ENCODE results near the gene E2F2.
A peak's percentile ranks its signal among the peaks of the same experiment; 100 is the strongest.

E2F2 gene

DNA sequence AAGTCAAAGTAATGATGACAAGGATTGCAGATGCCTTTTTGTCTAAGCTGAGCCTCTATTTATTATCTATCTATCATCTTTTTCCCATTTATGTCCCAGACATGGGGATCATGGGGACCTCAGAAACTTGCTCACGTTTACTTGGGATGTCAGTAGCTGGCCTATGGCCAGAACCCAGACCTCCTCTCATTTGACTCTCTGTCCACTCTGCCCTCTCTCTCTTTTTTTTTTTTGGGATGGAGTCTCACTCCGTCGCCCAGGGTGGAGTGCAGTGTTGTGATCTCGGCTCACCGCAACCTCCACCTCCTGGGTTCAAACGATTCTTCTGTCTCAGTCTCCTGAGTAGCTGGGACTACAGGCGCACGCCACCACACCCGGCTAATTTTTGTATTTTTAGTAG, 32.0 kb upstream of the E2F2 start:
- no peak for DNase-seq (ENCODE audit: low spot score)

DNA sequence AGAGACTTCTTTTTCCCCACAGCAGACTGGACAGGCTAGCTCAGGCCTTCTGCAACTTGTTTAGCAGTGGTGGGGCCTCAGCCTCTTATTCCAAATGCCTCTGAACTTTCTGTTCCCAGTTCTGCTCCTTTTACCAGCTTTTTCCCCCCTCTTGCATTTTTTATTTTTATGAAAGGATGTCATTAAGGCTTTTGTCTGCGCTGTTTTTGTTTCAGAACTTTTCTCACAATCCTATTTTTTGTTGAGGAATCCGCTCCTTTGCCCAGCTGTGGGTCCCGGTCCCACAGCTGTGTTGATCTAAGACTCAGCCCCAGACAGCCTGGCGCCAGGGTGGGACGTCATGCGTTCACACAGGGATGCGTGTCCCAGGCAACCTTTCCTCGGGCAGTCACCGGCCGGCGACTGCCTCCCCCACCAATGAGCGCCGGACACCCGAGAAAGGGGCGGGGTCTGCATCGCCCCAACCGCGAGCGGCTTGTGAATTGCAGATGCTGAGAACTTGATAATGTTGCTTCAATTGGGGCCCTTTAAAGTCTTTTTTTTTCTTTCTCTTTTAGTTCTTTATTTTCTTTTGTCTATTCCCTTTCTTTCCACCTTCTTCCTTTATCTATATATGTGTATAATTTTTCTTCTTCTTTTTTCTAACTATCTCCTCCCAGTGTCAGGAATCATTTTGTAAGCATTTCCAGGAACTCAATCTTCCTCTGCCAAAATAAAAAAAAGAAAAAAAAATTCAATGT, 31.3 kb upstream of the E2F2 start:
- DNase-seq (ENCODE audit: low spot score) = peak; percentile 89

DNA sequence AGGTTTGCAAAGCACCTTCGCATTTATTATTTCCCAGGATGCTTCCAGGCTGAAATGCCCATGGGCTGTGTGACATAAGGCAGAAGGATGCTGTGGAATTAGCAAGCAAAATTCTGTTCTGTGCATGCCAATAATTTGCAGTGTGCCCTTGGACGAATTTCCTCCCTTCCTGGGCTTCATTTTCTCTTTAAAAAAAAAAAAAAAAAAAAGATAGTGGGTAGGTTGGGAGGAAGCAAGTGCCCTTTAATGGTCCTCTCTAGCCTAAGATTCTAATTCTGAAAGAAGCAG, 30.7 kb upstream of the E2F2 start:
- DNase-seq (ENCODE audit: low spot score) = no peak

DNA sequence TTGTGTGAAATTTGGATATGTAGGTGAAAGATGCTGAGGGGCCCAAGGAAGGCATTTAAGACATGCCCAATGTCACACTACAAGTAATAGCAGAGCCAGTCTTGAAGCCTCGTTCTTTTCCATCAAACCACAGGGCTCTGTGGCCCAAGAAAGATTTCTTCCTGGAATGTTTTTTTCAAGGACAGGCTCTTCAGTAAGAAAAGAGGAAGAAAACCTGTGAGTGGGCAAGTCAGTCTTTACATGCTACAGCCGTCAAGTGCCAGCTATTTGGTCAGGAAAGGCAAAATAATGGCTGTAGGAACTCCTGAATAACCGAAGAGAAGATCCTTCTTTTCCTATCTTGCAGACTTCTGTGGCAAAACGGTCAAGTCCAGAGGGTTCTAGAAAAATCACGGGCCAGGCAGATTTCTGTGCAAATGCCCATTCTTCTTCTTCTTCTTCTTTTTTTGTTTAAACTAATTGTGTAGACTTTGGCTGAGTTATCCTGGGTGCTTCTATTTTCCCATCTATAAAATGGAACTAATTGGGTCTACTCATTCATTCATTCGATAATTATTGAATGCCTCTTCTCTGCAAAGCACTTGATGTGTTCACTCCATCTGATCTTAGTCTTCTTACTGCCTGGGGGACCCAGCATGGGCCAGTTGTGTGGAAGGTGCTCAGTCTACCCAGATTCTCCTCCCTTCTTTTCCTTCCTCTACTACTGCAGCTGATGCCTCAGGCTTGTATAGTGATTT, 30.2 kb upstream of the E2F2 start:
- no peak for DNase-seq (ENCODE audit: low spot score)

DNA sequence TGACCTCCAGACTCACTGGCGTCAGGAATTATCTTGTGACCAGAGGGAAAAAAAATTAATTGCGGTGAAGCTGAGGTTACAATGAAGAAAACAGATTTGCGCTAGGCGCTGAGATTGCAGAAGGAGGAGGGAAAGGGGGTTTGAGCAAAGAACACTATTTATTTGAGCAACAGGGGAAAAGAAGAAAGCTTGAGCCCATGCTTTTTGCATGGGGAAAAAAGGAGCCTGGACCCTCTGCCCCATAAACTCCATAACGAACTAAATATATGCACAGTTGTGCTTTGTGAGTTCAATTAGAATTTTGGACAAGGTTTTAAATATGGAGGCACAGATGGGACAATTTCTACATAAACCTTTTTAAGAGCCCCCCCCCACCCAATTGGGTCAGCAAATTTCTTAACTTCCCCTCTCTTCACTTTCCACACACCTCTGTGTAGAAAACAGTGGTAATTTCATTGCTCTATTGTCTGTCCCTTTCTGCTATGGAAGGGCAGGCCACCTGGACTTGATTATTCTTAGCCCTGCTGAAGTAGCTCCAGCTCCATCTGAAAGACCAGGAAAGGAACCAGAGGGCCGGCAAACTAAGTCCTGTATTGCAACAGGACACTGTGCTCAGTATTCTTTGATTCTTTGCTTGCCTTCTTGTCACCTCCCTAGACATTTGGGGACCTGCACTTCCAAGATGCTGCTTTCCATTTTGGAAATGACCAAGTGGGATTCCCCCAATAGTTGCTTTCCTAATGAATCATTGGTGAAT, 29.1 kb upstream of the E2F2 start:
- no peak for DNase-seq (ENCODE audit: low spot score)

DNA sequence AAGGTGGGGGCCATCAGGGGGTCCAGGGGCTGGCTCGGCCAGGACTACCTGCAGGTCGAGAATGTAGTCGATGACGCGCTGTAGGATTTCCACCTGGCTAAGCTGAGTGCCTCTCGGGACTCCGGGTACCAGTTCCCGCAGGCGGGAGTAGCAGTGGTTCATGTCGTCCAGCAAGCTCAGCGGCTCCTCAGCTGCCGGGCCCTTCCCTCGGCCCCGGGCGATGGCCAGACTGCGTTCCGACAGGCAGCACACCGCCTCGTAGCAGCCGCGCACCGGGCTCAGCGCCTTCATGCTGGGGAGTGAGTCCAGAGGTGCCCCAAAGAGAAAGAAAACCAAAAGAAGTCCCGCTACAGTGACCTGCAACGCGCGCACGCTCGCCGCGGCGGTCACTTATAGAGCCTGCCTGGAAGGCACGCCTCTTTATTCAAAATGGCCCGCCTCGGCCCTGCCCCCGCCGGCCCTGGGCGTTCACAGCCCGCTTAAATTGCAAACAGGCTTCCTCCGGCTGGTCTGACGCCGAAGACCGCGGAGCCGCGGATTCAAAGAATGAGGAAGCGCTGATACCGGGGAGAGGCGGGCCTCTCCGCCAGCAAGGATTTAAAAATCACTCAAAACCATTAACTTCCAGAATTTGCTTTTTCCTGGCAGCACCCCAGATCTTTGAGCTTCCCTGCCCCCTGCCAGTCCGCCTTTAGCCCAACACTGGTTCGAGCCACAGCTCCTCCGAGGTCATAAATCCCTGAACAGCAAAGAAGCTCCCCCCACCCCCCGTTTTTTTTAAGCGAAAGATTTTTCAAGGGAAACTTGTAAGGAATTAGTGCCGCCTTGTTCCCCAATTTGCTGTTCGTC, 28.3 kb upstream of the E2F2 start, which contains the start of gene ID3:
Gene ID3, minus strand, starts transcription at position 366 of the 849 bp plus-strand sequence. Its CDS starts 75 bp downstream, at position 291.
- DNase-seq (ENCODE audit: low spot score) = no peak

DNA sequence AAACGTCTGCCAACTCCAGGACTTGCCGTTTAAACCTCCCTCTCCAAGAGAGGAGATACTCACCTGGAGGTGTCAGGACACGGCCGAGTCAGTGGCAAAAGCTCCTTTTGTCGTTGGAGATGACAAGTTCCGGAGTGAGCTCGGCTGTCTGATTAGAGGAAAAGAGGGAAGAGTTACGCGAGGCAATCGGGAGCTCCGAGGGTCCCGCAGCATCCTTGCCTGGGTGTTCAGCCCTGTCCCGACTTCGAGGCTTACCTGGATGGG, 27.8 kb upstream of the E2F2 start:
- no peak for DNase-seq (ENCODE audit: low spot score)

DNA sequence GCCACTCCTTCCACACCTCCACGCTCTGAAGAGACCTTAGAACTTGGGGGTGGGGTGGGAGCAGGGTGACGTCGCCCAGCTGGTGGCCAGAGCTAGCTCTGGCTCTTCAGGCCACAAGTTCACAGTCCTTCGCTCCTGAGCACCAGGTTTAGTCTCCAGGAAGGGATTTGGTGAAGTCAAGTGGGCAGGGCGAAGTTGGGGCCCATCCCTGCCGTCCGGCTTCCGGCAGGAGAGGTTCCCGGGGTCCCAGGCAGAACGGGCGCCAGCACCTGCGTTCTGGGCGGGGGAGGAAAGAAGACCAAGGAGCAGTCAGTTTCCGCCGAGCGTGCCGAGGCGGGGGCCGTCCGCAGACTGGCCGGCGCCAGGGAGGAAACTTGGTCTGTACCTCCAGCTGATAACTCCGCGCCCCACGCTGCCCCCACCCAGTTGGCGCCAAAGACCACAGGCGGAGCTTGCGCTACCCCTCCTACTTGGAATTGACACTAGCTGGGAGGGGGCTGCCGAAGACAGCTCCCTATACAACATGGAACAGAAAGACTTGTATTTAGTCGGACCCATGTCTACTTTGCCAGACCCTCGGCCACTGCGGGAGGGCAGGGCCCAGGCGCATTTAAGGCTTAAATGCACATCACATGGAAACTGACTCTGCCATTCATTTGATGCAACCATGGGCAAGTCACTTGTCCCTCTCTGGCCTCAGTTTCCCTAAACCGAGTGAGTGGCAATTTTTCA, 27.3 kb upstream of the E2F2 start:
- DNase-seq (ENCODE audit: low spot score) = no peak

DNA sequence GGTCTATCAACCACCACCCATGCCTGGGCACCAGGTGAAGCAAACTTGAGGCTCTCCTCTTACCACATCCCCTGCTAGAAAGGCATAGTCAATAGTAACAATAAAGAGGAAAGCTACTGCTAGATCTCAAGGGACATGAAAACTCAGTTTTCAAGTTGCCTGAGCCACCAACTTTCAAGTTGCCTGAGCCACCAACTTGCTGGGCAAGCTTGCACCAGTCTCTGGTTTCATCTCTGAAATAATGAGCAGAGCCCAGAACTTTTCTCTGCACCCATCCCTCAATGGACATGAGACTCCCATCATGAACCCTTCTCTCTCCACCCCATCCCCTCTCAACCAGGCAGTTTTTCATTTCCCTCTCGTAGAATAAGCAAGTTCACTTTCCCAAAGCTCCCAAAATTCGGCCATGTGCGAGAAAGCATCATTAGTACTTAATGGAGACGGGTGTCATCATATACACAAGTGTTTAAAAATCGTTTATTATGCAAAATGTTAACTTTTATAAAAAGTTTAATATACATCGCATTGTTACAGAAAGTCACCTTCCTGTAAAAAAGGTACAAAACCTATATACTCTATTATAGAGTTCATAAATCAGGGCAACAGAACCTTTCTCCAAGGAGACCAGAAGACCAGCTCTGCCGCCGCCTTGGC, 26.6 kb upstream of the E2F2 start:
- DNase-seq (ENCODE audit: low spot score) = no peak

DNA sequence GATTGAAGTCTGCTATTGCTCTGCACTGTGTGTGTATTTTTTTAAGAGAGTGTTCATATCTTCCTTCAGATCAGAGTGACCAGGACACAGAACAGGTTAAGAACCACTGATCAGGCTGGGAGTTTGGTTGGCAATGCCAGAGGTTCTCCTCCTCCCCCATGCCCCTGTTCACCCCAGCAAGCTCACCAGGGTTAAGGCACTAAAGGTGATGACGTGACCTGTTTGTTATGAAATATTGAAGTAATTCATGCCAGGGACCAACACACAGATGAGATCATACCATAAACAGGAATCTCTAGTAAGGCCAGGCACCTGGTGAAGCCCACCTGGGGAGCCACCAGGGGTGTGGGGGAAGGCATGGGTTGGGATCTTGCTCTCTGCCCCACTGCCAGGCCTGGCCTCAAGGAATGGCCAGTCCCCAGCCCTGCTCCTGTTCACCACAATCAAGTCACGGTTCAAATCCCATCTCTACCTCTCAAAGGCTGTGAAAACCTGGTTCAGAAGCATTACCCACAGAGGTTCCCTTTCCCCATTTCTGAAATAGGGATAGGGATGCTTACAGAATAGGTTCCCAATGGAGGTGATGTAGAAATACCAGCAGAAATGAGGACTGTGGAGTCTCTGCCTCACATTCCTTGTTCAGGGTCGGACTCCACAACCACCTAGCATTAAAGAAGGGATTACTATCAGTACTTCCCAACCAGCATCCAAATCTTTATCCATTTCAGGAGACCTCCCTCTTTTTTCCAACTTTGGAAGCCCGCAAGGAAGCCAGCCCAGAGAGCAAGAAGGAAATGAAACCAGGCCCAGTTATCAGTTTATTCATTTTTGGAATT, 25.8 kb upstream of the E2F2 start:
- no peak for DNase-seq (ENCODE audit: low spot score)

DNA sequence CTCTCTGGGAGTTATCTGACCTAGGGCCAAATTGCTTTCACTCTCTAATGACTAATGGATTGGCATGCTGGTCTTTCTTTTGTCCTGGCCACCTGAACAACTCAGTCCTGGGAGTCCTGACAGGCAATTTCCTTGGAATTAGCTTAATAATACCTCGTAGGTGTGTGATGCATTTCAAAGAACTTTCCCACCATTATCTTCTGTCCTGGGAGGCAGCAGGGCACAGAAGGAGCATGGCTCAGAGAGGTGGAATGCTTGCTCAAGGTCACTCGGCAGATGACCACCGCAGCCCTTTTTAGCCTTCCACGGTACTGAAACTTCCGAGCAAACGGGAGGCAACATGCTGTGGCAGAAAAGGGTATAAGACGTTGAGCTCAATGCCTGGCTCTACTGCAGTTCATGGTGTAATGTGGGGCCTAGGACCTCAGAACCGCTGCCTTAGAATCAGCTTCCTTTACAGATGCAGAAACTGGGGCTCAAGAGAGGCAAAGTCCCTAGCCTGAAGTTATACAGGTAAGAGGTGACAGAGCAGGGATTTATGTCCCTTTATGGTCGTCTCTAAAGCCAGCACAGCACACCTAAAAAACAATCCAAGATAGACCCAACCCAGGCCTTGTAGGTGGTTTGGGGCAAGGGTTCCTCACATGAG, 25.1 kb upstream of the E2F2 start:
- DNase-seq (ENCODE audit: low spot score) = no peak

DNA sequence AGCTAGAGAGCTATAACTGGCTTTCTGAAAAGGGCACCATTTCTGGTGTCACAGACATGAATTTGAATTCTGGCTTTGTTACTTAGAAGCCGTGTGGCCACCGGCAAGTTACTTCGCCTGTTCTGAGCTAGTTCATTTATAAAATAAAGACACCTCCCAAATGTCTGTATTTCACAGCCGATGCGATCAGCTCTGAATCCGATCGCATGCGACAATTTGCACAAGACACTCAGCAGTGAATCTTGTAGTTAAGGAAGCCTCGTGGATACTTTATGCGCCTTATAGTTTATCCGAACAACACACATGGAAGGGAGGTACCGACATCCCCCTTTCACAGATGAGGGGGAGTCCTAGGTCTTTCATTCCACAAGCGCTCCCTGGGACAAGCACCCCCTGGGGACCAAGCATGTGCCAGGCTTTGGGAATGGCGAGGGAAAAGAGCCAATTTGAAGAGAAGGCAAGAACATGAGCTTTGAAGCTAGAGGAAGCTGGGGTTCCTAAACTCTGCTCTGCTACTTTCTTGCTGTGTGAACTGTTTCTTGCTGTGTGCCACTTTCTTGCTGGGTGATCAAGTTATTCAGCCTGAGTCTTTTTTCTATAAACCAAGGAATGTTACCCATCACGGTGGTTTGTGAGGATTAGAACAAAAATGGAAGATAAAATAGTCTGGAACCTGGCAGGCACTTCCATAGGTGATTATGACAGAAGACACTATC, 24.4 kb upstream of the E2F2 start:
- DNase-seq (ENCODE audit: low spot score) = no peak

DNA sequence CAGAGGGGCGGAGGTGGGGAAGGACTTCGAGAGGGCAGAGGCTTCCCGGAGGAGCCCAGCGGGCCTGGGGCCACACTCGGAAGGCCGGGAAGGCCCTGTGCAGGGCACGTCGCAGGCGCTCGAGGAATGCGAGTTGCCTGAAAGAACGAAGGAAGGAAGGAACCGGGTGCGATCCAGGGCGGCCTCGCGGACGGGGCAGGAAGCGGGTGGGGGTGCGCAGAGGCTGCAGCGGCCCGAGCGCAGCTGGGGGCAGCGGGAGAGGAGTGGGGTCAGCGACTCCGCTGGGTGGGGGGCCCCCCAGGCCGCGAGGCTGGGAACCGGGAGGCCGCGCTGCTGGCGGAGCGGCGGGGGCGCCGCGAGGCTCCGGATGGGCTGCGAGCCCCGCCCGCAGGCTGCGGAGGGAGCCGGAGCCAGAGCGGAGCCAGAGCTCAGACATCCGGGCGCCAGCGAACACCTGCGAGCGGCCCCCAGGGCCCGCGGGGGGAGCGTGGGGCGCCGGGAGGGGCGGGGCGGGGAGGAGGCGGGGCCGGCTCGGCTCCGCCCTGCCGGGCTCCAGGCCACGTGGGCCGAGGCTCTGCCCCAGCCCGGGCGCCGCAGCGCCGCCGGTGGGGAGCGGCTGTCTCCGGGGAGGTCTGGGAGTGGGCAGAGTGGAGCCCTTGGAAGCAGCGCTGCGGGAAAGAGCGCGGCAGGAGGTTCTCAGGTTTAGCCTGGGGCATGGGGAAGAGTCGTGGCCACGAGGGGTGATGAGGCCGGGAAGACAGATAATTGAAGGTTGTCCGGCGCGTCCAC, 23.6 kb upstream of the E2F2 start:
- DNase-seq (ENCODE audit: low spot score) = peak; percentile 70

DNA sequence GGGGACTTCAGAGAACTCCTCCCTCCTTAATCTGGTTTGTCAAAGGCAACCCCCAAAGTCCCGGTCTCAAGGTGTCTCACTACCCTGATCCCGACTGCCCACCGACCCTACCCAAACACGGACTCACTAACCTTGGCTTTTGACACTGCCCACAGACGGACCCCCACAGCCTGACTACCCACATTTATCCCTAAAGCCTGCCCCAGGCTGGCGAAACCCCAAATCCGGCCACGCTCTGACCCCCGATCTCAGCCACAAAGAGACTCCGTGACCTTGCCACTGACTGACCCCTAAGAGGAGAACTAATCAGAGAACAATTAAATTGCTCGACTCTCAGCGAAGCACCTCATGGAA, 23.1 kb upstream of the E2F2 start:
- no peak for DNase-seq (ENCODE audit: low spot score)

DNA sequence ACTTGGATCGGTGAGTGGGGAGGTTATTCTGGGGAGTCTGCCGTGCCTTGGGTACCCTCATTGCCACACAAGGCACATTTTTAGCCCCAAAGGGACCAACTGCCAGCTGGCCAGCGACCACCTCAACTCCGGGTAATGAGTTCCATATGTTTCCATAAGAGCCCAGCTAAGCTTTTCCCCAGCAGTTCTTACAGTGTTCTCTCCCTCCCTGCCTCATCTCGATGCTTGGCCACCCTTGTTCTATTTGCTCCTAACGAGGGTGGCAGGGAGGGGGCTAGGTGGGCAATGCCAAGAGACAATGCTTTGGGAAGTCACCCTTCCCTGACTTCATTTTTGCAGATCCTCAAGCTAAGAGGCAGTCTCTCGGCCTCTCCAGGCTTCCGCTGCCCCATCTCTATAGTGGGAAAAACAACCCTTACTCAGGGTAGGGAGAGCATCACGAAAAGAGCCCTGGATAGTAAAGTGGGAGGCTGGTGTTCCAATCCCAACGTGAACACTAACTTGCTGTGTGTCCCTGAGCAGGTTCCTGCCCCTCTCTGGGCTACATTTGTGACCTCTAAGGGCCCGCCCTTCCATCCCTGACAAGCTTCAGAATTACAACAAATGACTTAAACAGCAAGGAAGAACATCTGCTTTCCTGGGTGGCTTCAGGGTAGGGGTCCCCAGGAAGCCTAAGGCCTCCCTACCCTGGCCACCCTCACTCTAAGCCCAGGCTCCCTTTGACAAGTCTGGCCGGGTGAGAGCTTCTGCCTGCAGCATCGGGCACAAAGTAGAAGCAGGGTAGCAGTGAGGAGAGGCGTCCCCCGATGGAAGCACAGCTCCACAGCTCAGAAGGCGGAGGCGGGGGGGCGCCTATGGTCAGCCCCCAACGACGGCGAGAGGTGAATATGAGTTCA, 22.4 kb upstream of the E2F2 start:
- DNase-seq (ENCODE audit: low spot score) = no peak

DNA sequence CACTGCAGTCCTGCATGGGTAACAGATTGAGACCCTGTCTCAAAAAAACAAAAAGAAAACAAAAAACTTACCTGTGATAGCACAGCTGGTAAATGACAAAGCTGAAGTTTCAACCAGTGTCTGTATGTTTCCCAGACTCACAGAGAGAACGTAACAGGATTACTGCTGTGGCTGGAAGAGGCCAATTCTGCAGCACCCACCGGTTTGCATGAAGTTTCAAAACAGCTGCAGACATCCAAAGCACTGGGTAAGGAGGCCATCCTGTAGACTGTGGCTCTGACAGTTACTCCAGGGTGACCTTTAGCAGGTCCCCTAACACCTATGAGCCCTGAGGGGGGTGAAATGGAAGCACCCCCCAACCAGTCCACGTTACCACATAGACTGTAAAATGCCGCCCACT, 20.8 kb upstream of the E2F2 start:
- DNase-seq (ENCODE audit: low spot score) = no peak

DNA sequence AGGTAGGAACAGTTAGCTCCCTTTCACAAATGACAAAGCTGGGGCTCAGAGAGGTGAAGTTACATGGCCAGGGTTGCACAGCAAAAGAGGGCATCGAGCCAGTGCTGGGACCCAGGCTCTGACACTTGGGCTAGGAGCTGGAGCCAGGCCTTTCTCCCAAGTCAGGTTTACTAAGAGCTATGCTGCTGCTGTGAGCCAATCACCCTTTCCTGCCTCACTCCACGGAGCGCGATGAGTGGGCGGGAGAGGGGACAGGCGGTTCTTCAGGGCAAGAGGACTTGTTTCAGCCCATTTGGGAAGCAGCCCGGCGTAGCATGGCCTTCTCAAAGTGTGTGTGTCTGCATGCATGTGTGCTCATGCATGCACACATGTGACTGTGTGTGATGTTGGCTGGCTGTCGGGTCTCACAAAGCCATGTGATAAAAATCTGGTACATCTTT, 17.7 kb upstream of the E2F2 start:
- DNase-seq (ENCODE audit: low spot score) = no peak
